ENCODE results near the gene MRPL58. TPM values are rescaled to one million over a fixed set of nuclear protein-coding genes. Genes with fewer than 3 reads are reported as not detected.

The MRPL58 gene
- total RNA-seq, 4 donors from 2014 or later: 97.9 to 141 (median 107) TPM

DNA sequence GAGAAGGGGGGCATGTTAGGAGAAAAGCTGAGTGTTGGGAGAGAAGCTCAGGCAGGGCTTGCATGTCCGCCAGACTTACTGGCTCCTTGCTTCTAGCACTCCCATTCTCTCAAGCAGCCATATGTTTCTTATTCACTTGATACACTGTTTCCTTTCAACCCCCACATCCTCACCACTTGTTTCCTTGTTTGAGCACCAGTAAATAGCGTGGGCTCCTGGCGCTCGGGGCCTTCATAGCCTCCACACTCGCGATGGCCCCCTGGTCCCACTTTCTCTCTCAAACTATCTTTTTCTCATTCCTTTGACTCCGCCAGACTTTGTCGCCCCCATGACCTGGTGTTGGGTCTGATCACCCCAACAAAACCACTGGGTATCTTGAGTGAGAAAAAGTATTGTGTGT lies 17.7 kb downstream of the MRPL58 start:
- ATAC-seq (no peak), DNase-seq (no peak)
- H3K4me1 ChIP-seq: peaks cover 9 to 16% of the 10 kb centered on the region in 2 donors
- intact Hi-C loops (cut with DNase I; ENCODE audit: low total_unique reads): no loop called here
- no peaks in the 10 kb centered on the region for H3K27me3 ChIP-seq
- in situ Hi-C loops (cut with MboI; ENCODE audit: low sequenced_read_pairs in 4 of 4): no loop called here
- TF ChIP-seq POLR2A (IDR thresholded peaks at IDR 0.05): no peak
- no peak for TF ChIP-seq CTCF (IDR thresholded peaks at IDR 0.05 in 4 of 5, conservative IDR thresholded peaks at IDR 0.05 in 1 of 5)
- H3K27ac ChIP-seq: no peak overlapping the region
- H3K36me3 ChIP-seq: no peaks in the 10 kb centered on the region
- H3K9me3 ChIP-seq: no peaks in the 10 kb centered on the region
- no peak overlapping the region for H3K4me3 ChIP-seq

DNA sequence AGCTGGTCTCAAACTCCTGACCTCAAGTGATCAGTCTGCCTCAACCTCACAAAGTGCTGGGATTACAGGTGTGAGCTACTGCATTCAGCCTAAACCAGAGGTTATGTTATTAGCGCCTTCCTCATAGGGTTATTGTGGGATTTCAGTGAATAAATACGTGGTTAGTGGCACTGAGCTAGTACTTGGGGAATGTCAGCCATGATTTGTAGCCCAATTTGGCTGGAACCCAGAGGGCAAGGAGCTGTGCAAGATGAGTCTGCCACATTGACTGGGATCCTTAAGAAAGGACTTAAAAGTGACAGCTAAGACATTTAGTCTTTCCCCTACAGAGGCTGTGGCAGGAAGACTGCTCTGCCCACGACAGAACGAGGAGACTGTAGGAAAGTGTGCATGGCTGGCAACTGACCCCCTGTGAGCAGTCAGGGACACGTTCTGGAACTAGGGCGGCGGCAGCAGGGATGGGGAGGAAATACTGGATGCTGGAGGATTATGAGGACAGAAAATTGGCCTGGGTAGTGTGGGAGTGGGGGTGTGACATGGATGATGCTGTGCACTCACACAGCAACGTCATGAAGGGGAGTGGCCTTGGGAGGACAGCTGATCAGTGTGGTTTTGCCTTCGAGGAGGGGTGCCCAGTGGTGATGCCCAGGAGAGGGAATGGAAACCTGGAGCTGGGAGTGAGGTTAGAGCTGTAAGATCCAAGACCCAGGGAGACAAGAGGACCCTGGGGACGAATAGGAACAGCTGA lies 19.7 kb downstream of the MRPL58 start:
- in situ Hi-C loops (cut with MboI; ENCODE audit: low sequenced_read_pairs in 4 of 4) (no loop called here), intact Hi-C loops (cut with DNase I; ENCODE audit: low total_unique reads) (loop anchor here (2.0 kb wide), 1 partner anchor 45 kb away; the partner anchor contains the start of gene CDR2L)
- ATAC-seq (peak in 1 of 2 donors; percentile 26), DNase-seq (peak; percentile 47 to 65)
- no peak for TF ChIP-seq CTCF (IDR thresholded peaks at IDR 0.05 in 4 of 5, conservative IDR thresholded peaks at IDR 0.05 in 1 of 5)
- no peak for TF ChIP-seq POLR2A (IDR thresholded peaks at IDR 0.05)
- Histone ChIP-seq H3K4me1 (peaks cover 11 to 25% of the 10 kb centered on the region in 2 donors), H3K36me3 (no peaks in the 10 kb centered on the region), H3K27ac (peak overlapping the region; percentile 31 to 86 (median 82)), H3K27me3 (no peaks in the 10 kb centered on the region), H3K4me3 (peak overlapping the region; percentile 18 to 81 (median 72)), H3K9me3 (no peaks in the 10 kb centered on the region)

GRCh38 chr17:75032720-75033280 lies 20.3 kb downstream of the MRPL58 start:
- H3K27ac ChIP-seq: peak overlapping the region; percentile 29 to 86 (median 82)
- intact Hi-C loops (cut with DNase I; ENCODE audit: low total_unique reads): loop anchor here (2.0 kb wide), 1 partner anchor 46 kb away; the partner anchor contains the start of gene CDR2L
- no peaks in the 10 kb centered on the region for H3K9me3 ChIP-seq
- no peaks in the 10 kb centered on the region for H3K27me3 ChIP-seq
- no peak for TF ChIP-seq POLR2A (IDR thresholded peaks at IDR 0.05)
- no peak for TF ChIP-seq CTCF (IDR thresholded peaks at IDR 0.05 in 4 of 5, conservative IDR thresholded peaks at IDR 0.05 in 1 of 5)
- peak overlapping the region; percentile 68 to 81 (median 74) for H3K4me3 ChIP-seq
- in situ Hi-C loops (cut with MboI; ENCODE audit: low sequenced_read_pairs in 4 of 4): no loop called here
- H3K36me3 ChIP-seq: no peaks in the 10 kb centered on the region
- peaks cover 11 to 25% of the 10 kb centered on the region in 2 donors for H3K4me1 ChIP-seq
- DNase-seq (no peak), ATAC-seq (no peak)

GRCh38 chr17:75033346-75034235 lies 21.1 kb downstream of the MRPL58 start:
- Histone ChIP-seq H3K36me3 (peaks cover 0 to 6% of the 10 kb centered on the region in 2 donors), H3K9me3 (no peaks in the 10 kb centered on the region), H3K27ac (peak overlapping the region; percentile 79 to 88 (median 85)), H3K4me3 (peak overlapping the region; percentile 68 to 81 (median 74)), H3K4me1 (peaks cover 11 to 25% of the 10 kb centered on the region in 2 donors), H3K27me3 (no peaks in the 10 kb centered on the region)
- ATAC-seq (peak; percentile 67 to 69), DNase-seq (peak; percentile 76 to 86)
- intact Hi-C loops (cut with DNase I; ENCODE audit: low total_unique reads) (loop anchor here (1.0 to 2.0 kb wide), 2 partner anchors 21 to 47 kb away; partner anchors contain the start of genes CDR2L and MRPL58), in situ Hi-C loops (cut with MboI; ENCODE audit: low sequenced_read_pairs in 4 of 4) (no loop called here)
- no peak for TF ChIP-seq CTCF (IDR thresholded peaks at IDR 0.05 in 4 of 5, conservative IDR thresholded peaks at IDR 0.05 in 1 of 5)
- TF ChIP-seq POLR2A (IDR thresholded peaks at IDR 0.05): no peak

Data from gastrocnemius medialis (tissue), 4 donors.